ENCODE results near the gene EGFR.

The EGFR gene

DNA sequence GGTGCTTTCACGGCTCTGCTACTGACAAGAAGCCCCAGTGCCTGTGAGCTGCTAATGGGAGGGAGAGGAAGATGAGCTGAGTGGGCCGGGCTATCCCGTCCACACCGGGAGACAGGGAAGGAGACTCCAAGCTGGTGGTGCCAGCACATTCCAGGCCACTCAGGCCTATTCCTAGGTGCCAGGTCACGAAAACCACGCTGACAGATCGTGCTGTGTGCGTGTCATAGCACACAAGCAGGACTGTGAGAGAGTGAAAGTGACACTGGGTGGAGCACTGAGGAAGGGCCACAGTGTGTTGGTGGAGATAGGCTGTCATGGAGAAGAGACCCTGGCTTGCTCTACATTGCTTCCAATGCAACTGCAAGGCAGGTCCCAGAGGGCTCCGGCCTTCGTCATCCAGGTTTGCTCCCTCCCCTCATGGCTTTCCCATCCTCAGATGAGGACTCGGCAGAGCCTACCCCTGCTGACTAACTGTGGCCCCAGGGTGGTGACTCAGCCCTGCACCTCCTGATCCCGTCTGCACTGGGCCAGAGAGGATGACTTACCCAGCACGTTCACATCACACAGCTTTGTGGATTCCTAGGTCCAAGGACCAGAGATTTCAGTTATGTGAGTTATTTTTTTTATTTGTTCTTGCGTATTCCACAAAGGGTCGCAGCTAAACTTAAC lies 167.3 kb downstream of the EGFR start:
- no peak overlapping the region for H3K4me3 ChIP-seq (ENCODE audit: control insufficient read depth, low read depth, low read length)
- no peak for TF ChIP-seq CTCF (conservative IDR thresholded peaks at IDR 0.05; ENCODE audit: control insufficient read depth, insufficient read depth, low read depth, low read length)
- peak; percentile 99 for DNase-seq (ENCODE audit: low read depth)

- no peak for TF ChIP-seq CTCF (conservative IDR thresholded peaks at IDR 0.05; ENCODE audit: control insufficient read depth, insufficient read depth, low read depth, low read length)
- DNase-seq (ENCODE audit: low read depth) = no peak
- H3K4me3 ChIP-seq (ENCODE audit: control insufficient read depth, low read depth, low read length) = no peak overlapping the region
Measured at GRCh38 chr7:55187701-55188491, 169.1 kb downstream of the EGFR start.

- no peak for DNase-seq (ENCODE audit: low read depth)
Measured at GRCh38 chr7:55188590-55189138, 169.8 kb downstream of the EGFR start.

GRCh38 chr7:55189146-55189766 lies 170.4 kb downstream of the EGFR start:
- DNase-seq (ENCODE audit: low read depth) = no peak
- no peak overlapping the region for H3K4me3 ChIP-seq (ENCODE audit: control insufficient read depth, low read depth, low read length)
- no peak for TF ChIP-seq CTCF (conservative IDR thresholded peaks at IDR 0.05; ENCODE audit: control insufficient read depth, insufficient read depth, low read depth, low read length)

More at GRCh38 chr7:55188590-55189138, 169.8 kb downstream of the EGFR start:
- H3K4me3 ChIP-seq (ENCODE audit: control insufficient read depth, low read depth, low read length) = no peak overlapping the region
- TF ChIP-seq CTCF (conservative IDR thresholded peaks at IDR 0.05; ENCODE audit: control insufficient read depth, insufficient read depth, low read depth, low read length) = no peak

DNA sequence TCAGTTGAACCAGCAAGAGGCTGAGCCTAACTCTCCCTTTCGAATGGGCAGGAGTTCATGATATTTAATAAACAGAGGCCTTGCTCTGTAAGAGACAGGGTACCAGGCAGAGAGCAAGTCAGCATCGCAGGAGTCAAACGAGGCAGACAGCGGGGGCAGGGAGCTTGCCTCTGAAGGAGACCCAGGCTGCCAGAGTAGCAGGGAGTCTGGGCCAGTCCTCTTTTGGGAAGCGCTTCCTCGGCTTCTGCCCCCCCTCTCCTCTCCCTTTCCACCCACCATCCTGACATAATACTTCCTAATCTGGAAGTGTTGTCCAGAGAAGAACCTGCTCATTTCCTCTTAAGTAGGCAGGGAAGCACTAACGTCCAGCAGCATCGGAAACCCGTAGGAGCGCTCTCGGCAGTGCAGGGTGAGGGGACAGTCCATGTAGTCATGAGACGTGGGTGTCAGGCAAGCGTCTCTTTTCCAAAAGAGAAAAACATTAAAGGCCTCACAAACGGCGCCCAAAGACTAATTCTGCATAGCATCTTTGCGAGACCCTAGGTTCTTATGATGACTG lies 171.1 kb downstream of the EGFR start:
- no peak for DNase-seq (ENCODE audit: low read depth)
- H3K4me3 ChIP-seq (ENCODE audit: control insufficient read depth, low read depth, low read length) = no peak overlapping the region
- TF ChIP-seq CTCF (conservative IDR thresholded peaks at IDR 0.05; ENCODE audit: control insufficient read depth, insufficient read depth, low read depth, low read length) = no peak

GRCh38 chr7:55190511-55191160 lies 171.8 kb downstream of the EGFR start:
- TF ChIP-seq CTCF (conservative IDR thresholded peaks at IDR 0.05; ENCODE audit: control insufficient read depth, insufficient read depth, low read depth, low read length) = no peak
- no peak for DNase-seq (ENCODE audit: low read depth)
- H3K4me3 ChIP-seq (ENCODE audit: control insufficient read depth, low read depth, low read length) = no peak overlapping the region

Measured in fibroblast of mammary gland (primary cell).